Thyroid gland (tissue), 4 donors: Measurements from ENCODE around the gene PDSS1. TPM values are rescaled to one million over a fixed set of nuclear protein-coding genes. Genes with fewer than 3 reads are reported as not detected.

Experiments used
- DNase-seq, 2 donors: peaks; one replicate each; pipeline ENCODE4 v3.0.0-alpha.2; 2019
- H3K27ac ChIP-seq, 3 donors: fragments of 200-600 bp; sonication (generic); 1 replicate in 2 of 3; 2 replicates in 1 of 3; pipeline ENCODE4 v1.5.1; 2016 to 2019; ENCODE audit warnings: mild to moderate bottlenecking in 1 of 3, moderate library complexity in 1 of 3
- H3K27me3 ChIP-seq: fragments of 200-600 bp; sonication (generic); one replicate; pipeline ENCODE4 v1.5.1; 2019
- H3K36me3 ChIP-seq, 2 donors: fragments of 200-600 bp; sonication (generic); one replicate each; pipeline ENCODE4 v1.5.1; 2016 to 2019
- H3K4me1 ChIP-seq, 2 donors: fragments of 200-600 bp; sonication (generic); one replicate each; pipeline ENCODE4 v1.5.1; 2017 to 2019
- H3K4me3 ChIP-seq, 3 donors: fragments of 200-600 bp; sonication (generic); replicated peaks in 1 of 3; 1 replicate in 2 of 3; 2 replicates in 1 of 3; pipeline ENCODE4 v1.5.1; 2016; ENCODE audit warnings: mild to moderate bottlenecking in 1 of 3
- H3K9me3 ChIP-seq: fragments of 200-600 bp; sonication (generic); one replicate; pipeline ENCODE4 v1.5.1; 2017
- CTCF ChIP-seq, 6 experiments: fragments of 200-600 bp in 3 of 6; fragments of 450-650 bp in 3 of 6; sonication (generic) in 3 of 6; IDR thresholded peaks; one replicate each; pipeline ENCODE4 v1.5.1; 2016 to 2019; ENCODE audit warnings: antibody characterized with exemption in 6 of 6, mild to moderate bottlenecking in 2 of 6, inconsistent platforms in 1 of 6, moderate library complexity in 1 of 6
- POLR2A ChIP-seq, 2 donors: fragments of 450-650 bp; IDR thresholded peaks; one replicate each; pipeline ENCODE4 v1.6.1; 2017; ENCODE audit warnings: antibody characterized with exemption in 2 of 2, mild to moderate bottlenecking in 2 of 2, moderate library complexity in 1 of 2
- WGBS, 2 donors: methylation state at CpG; one replicate each; pipeline ENCODE4 v1.1.5; 2017; 5-methylcytosine and 5-hydroxymethylcytosine counted together
- intact Hi-C: fragments of 100-400 bp; cut with DNase I; formaldehyde crosslinking; loops from one replicate; pipeline ENCODE4 v1.15.1; 2023
- total RNA-seq, 4 donors: library from RNA; depleted of rRNA; stranded (reverse); fragments of >200 nt; gene quantifications; one replicate each; pipeline ENCODE4 v1.2.3, GENCODE V29; 2016

Gene PDSS1
- total RNA-seq, 4 donors from 2014 or later, result 2.7 to 15.0 (median 3.6) TPM

DNA sequence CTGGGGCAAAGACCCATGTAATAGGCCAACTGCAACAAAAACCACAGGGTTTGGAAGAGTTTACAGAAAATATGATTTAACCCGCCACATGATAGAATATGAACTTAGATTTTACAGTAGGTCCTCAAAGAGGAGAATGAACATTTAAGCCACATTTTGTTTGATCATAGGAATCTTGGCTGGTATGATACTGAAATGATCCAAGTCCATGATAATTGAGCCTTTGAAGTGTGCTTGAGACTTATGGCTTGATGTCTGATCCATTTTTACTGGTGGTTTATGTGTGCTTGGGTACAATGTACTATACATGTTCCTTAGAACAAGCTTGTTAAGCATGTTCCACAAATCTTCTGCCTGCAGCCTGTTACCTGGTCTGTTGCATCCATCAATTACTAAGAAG, 41.8 kb upstream of the PDSS1 start:
- no peaks in the 10 kb centered on the region for H3K27me3 ChIP-seq
- TF ChIP-seq POLR2A (IDR thresholded peaks at IDR 0.05), result no peak
- TF ChIP-seq CTCF (IDR thresholded peaks at IDR 0.05), result no peak
- no peak overlapping the region for H3K4me3 ChIP-seq
- no peaks in the 10 kb centered on the region for H3K9me3 ChIP-seq
- intact Hi-C loops, result no loop called here
- 95 to 97% methylated on average over 1 of the region's 1 CpG for WGBS, 2 donors
- no peak overlapping the region for H3K27ac ChIP-seq
- no peaks in the 10 kb centered on the region for H3K4me1 ChIP-seq
- no peaks in the 10 kb centered on the region for H3K36me3 ChIP-seq
- DNase-seq, result no peak

DNA sequence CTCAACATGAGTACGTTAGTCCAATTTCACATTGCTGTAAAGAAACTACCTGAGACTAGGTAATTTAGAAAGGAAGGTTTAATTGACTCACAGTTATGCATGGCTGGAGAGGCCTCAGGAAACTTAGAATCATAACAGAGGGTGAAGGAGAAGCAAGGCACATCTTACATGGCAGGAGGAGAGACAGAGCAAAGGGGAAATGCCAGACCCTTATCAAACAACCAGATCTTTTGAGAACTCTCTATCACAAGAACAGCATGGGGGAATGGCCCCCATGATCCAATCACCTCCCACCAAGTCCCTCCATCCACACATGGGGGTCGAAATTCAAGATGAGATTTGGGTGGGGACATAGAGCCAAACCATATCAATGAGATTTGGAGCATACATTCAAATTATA, 34.6 kb upstream of the PDSS1 start:
- intact Hi-C loops, result no loop called here
- no peak for DNase-seq
- Histone ChIP-seq H3K27me3 (no peaks in the 10 kb centered on the region), H3K4me1 (no peaks in the 10 kb centered on the region), H3K4me3 (no peak overlapping the region), H3K9me3 (no peaks in the 10 kb centered on the region), H3K27ac (no peak overlapping the region), H3K36me3 (no peaks in the 10 kb centered on the region)
- TF ChIP-seq CTCF (IDR thresholded peaks at IDR 0.05), result no peak
- no peak for TF ChIP-seq POLR2A (IDR thresholded peaks at IDR 0.05)
- 84 to 90% methylated on average over 2 of the region's 2 CpGs for WGBS, 2 donors

GRCh38 chr10:26665080-26666048, 32.1 kb upstream of the PDSS1 start:
- H3K4me1 ChIP-seq, result no peaks in the 10 kb centered on the region
- no peak overlapping the region for H3K27ac ChIP-seq
- H3K36me3 ChIP-seq, result no peaks in the 10 kb centered on the region
- TF ChIP-seq POLR2A (IDR thresholded peaks at IDR 0.05) (no peak), CTCF (IDR thresholded peaks at IDR 0.05) (no peak)
- intact Hi-C loops, result no loop called here
- no peak overlapping the region for H3K4me3 ChIP-seq
- no peaks in the 10 kb centered on the region for H3K27me3 ChIP-seq
- WGBS, 2 donors, result 65 to 69% methylated on average over 5 to 6 of the region's 7 CpGs
- no peak for DNase-seq
- H3K9me3 ChIP-seq, result no peaks in the 10 kb centered on the region

GRCh38 chr10:26675873-26676257, 21.6 kb upstream of the PDSS1 start:
- H3K4me3 ChIP-seq, result no peak overlapping the region
- no peaks in the 10 kb centered on the region for H3K27me3 ChIP-seq
- no peaks in the 10 kb centered on the region for H3K9me3 ChIP-seq
- no peak for DNase-seq
- WGBS, 2 donors, result 87 to 93% methylated on average over 1 of the region's 1 CpG
- H3K4me1 ChIP-seq, result no peaks in the 10 kb centered on the region
- TF ChIP-seq CTCF (IDR thresholded peaks at IDR 0.05) (no peak), POLR2A (IDR thresholded peaks at IDR 0.05) (no peak)
- no peak overlapping the region for H3K27ac ChIP-seq
- H3K36me3 ChIP-seq, result no peaks in the 10 kb centered on the region
- intact Hi-C loops, result no loop called here

DNA sequence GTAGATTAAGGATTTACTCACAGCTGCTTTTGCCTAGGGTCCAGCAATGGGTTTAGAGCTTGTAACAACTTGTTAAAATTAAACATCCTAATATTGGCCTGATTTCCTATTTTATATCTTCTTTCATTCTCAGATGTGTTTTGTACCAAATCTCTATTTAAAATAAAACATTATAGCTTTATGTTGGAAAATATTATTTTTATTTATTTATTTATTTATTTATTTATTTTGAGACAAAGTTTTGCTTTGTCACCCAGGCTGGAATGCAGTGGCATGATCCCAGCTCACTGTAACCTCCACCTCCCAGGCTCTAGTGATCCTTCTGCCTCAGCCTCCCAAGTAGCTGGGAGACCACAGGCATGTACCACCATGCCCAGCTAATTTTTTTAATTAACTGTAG, 17.9 kb upstream of the PDSS1 start:
- no peaks in the 10 kb centered on the region for H3K36me3 ChIP-seq
- no peak overlapping the region for H3K27ac ChIP-seq
- H3K27me3 ChIP-seq, result no peaks in the 10 kb centered on the region
- intact Hi-C loops, result no loop called here
- no peak overlapping the region for H3K4me3 ChIP-seq
- H3K4me1 ChIP-seq, result no peaks in the 10 kb centered on the region
- H3K9me3 ChIP-seq, result no peaks in the 10 kb centered on the region
- TF ChIP-seq CTCF (IDR thresholded peaks at IDR 0.05) (no peak), POLR2A (IDR thresholded peaks at IDR 0.05) (no peak)
- DNase-seq, result no peak
